GM11168 (cell line): ENCODE data around the gene PCNX2.

Experiments
- in situ Hi-C: fragments of 300-500 bp; cut with MboI; formaldehyde crosslinking; loops from one replicate; pipeline ENCODE4 v1.12.0; 2022; ENCODE audit warnings: low sequenced_read_pairs; ENCODE audit not compliant: unreplicated experiment

The PCNX2 gene

DNA sequence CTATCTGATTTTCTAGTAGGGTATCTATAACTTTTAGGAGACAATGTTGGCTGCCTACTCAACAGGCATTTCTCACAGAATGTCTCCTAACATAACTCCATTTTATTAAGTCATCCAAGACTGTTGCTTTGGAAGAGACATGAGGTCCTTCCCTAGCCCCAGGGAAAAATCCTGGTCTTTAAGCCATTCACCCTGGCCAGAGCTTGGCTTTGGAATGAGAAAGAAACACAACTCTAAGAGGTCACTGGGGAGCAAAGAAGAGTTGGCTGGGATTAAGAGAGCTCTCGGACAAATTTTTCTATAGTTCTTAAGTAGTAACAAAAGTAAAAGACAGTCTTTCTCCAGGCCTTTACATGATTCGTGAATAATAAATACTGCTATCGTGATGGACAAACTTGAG lies 57.9 kb downstream of the PCNX2 start:
- in situ Hi-C loops, result loop anchor here (25.0 kb wide), 1 partner anchor 600 kb away; the partner anchor contains the start of gene SIPA1L2

DNA sequence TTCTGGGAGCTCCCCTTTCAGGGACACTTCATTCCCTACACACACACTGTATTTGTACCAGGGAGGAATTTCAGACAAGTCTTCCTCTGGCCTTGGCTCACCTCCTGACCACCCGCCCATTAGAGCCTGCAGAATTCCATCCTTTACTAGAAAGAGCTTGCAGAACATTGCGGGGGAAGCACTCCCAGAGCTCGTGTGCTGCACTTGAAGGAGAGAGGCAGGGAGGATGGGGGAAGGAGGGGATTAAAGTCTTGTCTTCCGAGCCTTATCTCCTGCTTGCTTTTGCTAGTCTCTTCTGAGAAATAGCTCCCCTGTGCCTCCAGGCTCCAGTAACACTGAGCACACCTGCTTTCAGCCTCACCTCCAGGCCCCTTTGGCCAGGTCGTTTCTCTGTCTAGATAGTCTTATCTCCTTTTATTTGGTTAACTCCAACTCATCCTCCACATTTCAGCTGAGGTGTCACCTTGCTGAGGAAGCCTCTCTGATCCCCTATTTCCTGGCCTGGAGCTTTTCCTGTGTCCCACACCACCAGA lies 62.0 kb downstream of the PCNX2 start:
- in situ Hi-C loops, result loop anchor here (25.0 kb wide), 1 partner anchor 596 kb away; the partner anchor contains the start of gene SIPA1L2

DNA sequence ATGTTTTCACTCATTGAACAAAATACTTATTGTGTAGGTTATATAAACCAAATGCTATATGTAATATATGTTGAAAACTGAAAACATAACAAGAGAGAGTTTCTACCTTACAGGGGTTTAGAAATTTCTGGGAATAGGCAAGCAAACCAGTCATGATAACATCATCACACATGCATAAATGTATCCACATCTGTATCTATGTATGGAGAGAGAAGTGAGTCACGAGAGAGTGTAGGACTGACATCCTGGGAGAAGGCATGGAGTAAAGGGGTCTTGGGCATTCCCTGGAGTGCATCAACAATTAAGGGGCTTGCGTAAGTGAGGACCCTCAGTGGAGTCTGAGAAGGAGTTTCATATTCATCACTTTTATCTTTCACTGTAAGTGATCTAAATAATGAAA lies 65.5 kb downstream of the PCNX2 start:
- in situ Hi-C loops, result loop anchor here (25.0 kb wide), 1 partner anchor 593 kb away; the partner anchor contains the start of gene SIPA1L2

DNA sequence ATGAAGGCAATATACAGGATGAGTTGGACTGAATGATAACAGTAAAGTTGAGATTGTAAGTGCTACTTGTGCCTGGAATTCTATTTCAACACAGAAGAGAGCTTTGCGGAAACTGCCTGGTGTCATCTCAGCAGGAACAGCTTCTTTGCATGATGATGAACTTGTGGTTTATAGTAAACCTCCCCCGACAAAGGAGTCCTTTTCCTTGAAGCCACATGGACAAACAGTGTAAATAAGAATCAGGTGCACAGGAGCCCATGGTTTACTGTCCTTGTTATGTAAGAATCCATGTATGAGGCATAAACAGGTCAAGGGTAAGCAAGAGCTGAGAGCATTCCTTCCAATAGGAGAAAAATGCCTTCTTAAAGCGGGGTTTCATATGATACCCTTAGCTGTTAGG lies 66.2 kb downstream of the PCNX2 start:
- in situ Hi-C loops, result loop anchor here (25.0 kb wide), 1 partner anchor 592 kb away; the partner anchor contains the start of gene SIPA1L2

DNA sequence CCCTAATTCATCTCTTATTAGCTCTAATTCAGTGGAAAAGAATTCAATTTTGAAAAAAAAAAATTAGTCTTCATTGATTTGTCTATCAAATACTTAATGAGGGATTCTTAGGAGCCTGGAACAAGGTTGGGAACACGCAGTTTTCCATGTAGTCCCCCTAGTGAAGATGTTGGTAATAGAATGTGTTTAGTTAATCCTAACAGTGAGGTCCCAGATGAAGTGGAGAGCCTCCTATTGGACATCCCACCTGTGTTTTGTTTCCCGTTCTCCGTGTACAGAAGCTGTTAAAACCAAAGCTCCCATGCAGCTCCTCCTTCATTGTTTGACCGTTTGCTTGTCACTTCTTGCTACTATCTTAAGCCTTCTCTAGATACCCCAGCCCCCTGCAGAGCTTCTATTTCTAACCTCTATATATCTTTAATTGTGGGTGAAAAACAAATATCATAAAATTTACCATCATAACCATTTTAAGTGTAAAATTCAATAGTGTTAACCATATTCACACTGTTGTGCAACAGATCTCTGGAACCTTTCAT lies 67.5 kb downstream of the PCNX2 start:
- in situ Hi-C loops, result loop anchor here (25.0 kb wide), 1 partner anchor 591 kb away; the partner anchor contains the start of gene SIPA1L2

DNA sequence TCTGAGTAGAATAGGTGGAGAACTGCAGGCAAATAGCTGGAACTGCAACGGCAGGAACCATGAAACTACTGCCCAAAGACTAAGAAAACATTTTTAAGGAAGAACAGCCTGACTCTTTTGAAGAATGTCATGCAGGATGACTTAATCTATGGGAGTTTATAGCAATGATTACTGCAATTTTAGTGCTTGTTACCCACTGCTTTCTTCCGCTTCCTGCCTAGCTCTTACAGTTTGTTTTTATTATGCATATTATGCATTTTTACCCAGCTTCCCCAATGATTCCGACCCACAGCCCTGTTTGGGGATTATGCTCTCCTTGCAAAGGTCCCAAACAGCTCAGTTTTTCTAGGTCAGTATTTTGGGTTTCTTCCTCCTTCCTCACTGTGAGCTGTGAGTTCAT lies 71.2 kb downstream of the PCNX2 start:
- in situ Hi-C loops, result no loop called here

DNA sequence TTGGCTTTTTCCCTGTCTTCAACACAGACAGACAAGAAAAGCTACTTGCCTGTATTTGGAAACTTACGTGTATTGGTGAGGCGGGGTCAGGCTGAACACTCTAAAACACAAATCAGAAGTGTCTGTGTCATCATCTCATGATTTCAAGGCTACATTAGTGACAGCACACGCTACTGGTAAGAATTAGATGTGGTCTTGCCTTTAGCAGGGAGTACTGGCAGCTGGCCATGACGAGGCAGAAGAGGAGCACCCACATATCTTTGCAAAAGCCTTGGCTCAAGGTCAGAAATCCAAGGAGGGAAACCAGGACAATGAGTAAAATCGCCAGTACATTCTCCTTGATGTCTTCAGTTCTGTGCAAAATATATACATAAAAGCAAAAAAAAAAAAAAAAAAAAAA lies 77.7 kb downstream of the PCNX2 start:
- in situ Hi-C loops, result no loop called here

DNA sequence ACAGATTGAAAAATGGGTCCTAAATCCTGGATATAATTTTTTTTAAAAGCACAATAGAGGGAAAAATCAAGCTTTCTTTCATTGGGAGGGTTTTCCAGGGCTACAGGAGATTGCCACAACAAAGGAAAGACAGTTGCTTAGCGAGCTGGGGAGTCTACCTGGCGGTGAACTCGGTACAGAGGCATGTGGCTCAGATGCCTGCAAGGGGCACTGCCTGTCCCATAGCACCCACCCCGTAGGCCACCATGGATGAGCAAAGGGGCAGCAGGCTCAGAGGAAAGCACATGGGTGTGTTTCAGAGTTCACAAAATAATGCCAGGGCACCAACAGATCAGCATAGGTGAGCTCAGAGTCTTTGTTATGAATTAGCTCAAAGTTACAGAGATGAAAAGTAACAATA lies 79.5 kb downstream of the PCNX2 start:
- in situ Hi-C loops, result no loop called here

DNA sequence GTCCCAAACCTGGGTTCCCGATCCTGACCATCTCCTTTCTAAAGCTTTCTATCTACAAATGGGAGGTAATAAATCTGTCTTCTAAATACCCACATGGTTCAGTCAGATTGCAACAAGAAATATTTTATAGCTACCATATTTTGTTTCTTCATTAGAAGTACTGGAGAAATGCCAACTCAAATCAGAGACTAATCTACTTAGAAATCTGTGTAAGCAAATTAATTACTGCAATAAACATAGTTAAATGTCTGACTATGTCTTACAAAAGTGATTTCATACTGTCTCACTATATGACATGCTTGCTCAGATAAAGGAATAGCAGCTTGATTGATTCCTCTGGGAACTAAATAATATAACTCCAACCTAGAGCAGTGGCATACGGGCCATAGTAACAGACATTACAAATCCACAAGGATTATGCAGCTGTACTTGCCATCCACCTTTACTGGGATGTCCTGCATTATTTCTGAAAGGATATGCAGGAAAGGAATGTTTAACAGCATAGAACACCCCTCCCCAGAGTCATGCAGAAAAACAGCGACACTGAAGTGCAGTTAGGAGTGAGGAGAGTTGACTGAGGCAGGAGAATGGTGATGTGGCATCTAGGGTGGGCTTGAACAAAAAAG lies 80.3 kb downstream of the PCNX2 start:
- in situ Hi-C loops, result no loop called here

DNA sequence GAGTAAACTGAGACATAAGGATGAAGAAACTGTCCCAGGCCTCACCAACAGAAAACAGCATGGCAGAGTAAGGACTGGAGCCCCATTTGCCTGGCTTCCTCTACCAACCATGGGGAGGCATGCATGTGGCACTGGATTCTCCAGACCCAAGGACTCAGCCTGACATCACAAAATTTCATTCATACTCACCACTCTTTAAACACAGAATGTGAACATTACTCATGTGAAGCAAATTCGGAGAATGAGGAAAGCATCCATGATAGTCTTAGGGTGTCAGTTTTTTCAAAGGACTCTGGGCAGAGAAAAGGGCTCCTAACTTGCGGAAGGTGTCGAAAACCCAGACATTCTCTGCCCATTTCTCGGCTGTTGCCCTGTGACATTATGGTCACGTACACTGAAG lies 83.9 kb downstream of the PCNX2 start:
- in situ Hi-C loops, result no loop called here

DNA sequence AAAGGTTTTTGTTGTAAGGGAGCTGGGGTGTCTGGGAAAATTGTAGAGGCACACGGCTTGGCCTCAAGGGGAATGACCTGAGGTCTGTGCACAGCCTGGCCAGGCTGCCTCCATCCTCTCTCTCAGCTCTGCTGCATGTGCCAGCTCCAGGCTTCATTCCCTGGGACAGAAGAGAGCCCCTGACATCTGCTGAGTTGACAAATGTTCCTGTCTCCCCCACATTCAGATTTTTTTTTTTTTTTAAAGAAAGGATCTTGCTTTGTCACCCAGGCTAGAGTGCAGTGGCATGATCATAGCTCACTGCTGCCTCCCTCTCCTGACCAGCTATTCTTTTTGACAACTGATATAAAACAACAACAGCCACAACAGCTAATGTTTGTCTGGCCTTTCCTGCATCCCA lies 84.4 kb downstream of the PCNX2 start:
- in situ Hi-C loops, result no loop called here

DNA sequence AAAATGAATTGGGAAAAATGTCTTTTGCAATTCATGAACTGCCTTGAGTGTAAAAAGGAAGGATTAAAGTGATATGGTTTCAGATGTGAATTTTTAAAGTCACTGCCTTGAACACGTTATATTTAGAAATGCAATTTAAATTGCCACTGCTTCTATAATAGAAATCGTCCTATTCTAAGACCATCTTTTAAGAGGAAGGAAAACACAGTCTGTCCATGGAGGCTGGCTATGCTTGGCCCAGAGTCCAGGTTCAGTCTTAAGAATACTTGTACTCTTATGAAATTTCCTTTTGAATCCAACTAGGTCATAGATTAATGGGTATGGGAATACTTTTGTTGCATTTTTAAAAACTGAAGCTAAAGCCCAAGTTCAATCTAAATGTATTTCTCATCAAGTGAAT lies 86.0 kb downstream of the PCNX2 start:
- in situ Hi-C loops, result no loop called here

DNA sequence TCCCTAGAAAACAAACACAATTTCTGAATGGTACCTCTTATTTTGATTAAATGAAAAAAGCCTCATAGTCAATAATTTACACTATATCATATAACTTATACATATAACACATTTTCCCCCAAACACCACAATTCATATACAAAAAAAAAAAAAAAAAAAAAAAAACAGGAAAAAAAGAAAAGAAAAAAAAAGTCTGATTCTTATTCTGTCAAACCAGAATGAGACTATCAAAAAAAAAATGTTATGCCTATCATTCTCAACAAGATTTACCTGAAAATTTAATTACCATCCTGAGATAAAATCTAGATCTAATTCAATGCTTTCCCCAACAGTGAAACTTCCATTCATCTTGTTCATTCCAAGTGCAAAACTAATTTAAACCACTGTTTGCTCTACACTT lies 86.8 kb downstream of the PCNX2 start:
- in situ Hi-C loops, result no loop called here

DNA sequence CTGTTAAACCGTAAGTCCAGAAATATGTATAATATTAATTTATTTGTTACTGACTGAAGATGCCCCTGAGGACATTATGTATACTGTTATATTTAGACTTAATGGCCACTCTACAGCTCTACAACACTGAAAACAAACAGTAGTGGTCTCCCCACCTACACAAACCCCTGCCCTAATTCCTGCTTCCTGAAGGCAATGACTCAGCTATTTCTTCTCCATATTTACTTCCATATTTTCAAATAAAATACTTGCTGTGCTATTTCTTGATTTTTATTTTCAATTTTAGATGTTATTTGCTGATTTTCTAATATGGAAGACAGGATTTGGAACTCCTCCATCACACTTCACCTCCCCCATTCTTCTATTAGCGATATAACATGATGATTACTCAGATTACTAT lies 97.6 kb downstream of the PCNX2 start:
- in situ Hi-C loops, result no loop called here

DNA sequence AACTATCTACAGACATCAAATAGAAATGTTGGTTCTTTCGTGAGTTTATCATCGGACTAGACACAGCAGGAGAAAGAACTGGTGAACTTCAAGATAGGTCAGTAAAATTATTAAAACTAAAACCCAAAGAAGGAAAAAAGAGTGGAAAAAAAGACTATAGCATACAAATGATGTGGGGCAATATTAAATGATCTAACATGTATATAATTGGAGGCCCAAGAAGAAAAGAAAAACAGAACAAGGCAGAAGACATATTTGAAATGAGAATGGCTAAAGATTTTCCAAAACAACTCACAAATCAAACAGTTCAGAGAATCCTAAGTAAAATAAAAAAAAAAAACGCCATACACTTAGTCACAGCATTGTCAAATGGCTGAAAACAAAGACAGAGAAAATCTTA lies 101.8 kb downstream of the PCNX2 start:
- in situ Hi-C loops, result no loop called here

DNA sequence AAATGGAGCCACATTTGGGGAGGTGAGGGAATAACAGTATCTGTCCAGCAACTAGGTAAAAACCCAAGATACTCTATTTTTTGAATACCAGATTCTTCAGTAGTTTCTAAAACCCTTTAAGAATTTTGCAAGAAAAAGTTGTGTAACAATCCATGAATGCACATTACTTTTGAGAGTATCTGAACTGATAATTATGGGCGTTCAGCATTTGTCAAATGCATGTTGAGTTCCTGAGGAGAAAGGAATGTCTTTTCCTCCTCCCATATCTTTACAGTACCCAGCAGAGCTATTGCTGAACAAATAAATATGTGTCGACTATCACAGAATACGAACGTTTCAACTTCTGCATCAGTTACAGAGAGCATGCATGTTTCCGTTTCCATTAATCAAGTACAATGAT lies 104.5 kb downstream of the PCNX2 start:
- in situ Hi-C loops, result no loop called here

DNA sequence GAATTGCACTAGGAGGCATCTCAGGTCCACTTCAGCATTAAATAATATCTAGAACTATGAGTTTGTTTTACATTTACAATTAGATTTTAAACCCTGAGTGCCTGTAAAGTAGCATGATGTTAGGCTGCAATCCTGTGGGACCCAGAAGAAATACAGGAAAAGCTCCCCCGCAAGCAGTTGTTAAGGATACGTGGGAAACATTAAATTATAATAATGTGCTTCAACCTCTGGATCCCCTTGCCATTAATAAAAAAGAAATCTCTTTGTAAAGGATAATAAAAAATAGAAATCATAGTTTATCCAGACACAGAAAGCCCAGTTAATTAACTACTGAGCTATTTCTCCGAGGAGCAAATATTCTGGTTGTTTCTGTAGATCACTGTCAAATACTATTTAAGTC lies 106.0 kb downstream of the PCNX2 start:
- in situ Hi-C loops, result no loop called here

DNA sequence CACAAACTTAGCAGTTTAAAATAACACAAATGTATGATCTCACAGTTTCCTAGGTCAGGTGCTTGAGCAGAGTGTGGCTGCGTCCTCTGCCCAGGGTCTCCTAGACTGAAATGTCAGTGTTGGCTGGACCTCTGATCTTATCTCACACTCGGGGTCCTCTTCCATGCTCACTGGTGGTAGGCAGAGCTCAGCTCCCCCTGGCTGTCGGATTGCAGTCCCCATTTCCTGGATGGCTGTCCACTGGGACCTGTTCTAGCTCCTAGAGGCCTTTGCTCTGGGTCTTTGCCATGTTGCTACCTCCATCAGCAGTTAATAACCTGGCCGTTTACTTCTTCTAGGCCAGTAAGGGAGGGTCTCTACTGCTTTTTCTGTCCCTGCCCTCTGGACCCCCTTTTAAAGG lies 107.5 kb downstream of the PCNX2 start:
- in situ Hi-C loops, result no loop called here

DNA sequence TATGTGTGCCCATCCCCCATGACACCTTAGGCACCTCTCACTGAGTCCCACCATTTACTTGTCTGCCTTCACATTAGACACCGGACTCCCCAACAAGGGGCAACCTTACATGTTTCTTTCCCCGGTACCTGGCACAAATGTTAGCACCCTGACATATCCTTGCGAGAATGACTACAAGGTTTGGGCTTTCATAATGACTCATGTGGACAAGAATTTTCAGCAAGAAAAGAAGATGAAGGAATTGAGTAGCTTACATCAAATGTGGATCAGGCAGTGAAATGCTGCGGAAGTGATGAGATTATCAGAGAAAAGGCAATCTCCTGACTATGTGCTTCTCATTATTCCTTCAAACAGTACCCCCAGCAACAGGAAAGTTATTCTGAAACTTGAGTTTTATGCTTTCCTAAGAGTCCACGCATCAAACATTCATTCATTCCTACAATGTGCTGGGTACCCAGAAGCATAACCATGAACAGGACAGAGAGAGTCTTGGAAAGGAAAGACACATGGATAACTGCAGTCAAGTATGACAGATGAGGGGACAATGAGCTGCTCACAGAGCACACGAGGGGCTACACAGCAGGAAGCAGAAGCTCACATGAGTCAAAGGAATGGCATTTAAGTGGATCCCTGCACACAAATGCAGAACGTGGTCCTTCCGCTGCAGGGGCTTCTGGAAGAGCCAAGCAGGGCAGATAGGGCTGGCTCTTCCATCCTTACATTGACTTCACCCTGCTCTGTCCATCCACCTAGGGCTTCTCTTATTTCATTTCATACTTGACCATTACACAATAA lies 112.1 kb downstream of the PCNX2 start:
- in situ Hi-C loops, result no loop called here

DNA sequence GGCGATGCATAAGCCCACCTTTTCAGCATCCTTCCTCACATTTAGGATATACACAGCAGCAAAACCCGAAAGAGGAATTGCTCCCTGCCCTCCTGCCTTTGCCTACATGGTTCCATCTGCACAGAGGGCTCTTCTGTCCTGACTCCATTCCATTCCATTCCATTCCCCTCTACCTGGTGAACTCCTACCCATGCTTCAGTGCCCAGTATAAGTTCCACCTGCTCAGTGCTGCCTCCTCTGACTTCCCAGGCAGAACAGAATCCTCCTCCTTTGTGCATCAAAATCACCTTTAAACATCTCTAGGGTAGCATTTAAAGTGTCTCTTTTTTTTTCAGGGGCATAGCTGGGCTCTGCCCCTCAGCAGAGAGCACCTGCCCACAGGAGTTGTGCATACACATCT lies 112.9 kb downstream of the PCNX2 start:
- in situ Hi-C loops, result no loop called here
